SK-N-SH treated with all-trans-retinoic acid at 6 μM for 48 hours (cell line): ENCODE results near the gene CDHR3.

Source experiments
- ATAC-seq: fragments of 200-7000 bp; cut with Tn5 transposase; 3 replicates; pipeline ENCODE4 v1.9.1; 2020; ENCODE audit warnings: mild to moderate bottlenecking, moderate library complexity
- BACH2 ChIP-seq: fragments of 250-450 bp; sonication (Bioruptor Pico); IDR thresholded peaks from 2 replicates; pipeline ENCODE4 v1.9.0; 2021; ENCODE audit warnings: mild to moderate bottlenecking, borderline replicate concordance
- CSDC2 ChIP-seq: fragments of 250-450 bp; sonication (Bioruptor Pico); IDR thresholded peaks from 2 replicates; pipeline ENCODE4 v1.5.0; 2020; ENCODE audit warnings: mild to moderate bottlenecking, moderate library complexity
- ESRRG ChIP-seq: fragments of 250-450 bp; sonication (Bioruptor Pico); IDR thresholded peaks from 2 replicates; pipeline ENCODE4 v1.6.1; 2021; ENCODE audit warnings: mild to moderate bottlenecking
- GLIS3 ChIP-seq: fragments of 250-450 bp; sonication (Bioruptor Pico); IDR thresholded peaks from 2 replicates; pipeline ENCODE4 v1.5.0; 2020; ENCODE audit warnings: mild to moderate bottlenecking, moderate library complexity
- ISL1 ChIP-seq: fragments of 250-450 bp; sonication (Bioruptor Pico); IDR thresholded peaks from 2 replicates; pipeline ENCODE4 v2.1.2; 2022; ENCODE audit warnings: mild to moderate bottlenecking, moderate library complexity
- PPARA ChIP-seq: fragments of 250-450 bp; sonication (Bioruptor Pico); IDR thresholded peaks from 2 replicates; pipeline ENCODE4 v1.5.0; 2020; ENCODE audit warnings: mild to moderate bottlenecking, borderline replicate concordance
- RARB ChIP-seq: fragments of 250-450 bp; sonication (Bioruptor Pico); IDR thresholded peaks from 2 replicates; pipeline ENCODE4 v1.8.0; 2021; ENCODE audit warnings: mild to moderate bottlenecking, moderate library complexity
- TCF4 ChIP-seq: fragments of 250-450 bp; sonication (Bioruptor Pico); IDR thresholded peaks from 2 replicates; pipeline ENCODE4 v1.8.0; 2021; ENCODE audit warnings: mild to moderate bottlenecking, moderate library complexity, borderline replicate concordance
- TOX ChIP-seq: fragments of 250-450 bp; sonication (Bioruptor Pico); IDR thresholded peaks from 2 replicates; pipeline ENCODE4 v1.8.0; 2021; ENCODE audit warnings: mild to moderate bottlenecking, moderate library complexity, borderline replicate concordance
- ZC3H10 ChIP-seq: fragments of 250-450 bp; sonication (Bioruptor Pico); IDR thresholded peaks from 2 replicates; pipeline ENCODE4 v1.5.1; 2021; ENCODE audit warnings: mild to moderate bottlenecking, moderate library complexity
- ZFP3 ChIP-seq: fragments of 250-450 bp; sonication (Bioruptor Pico); IDR thresholded peaks from 2 replicates; pipeline ENCODE4 v1.5.0; 2020; ENCODE audit warnings: mild to moderate bottlenecking, moderate library complexity
- ZNF565 ChIP-seq: fragments of 450-650 bp; formaldehyde crosslinking; conservative IDR thresholded peaks from 2 replicates; pipeline ENCODE4 v1.5.0; 2020; ENCODE audit warnings: low read depth, mild to moderate bottlenecking, moderate library complexity
- ZNF70 ChIP-seq: fragments of 450-650 bp; formaldehyde crosslinking; IDR thresholded peaks from 2 replicates; pipeline ENCODE4 v1.5.0; 2020; ENCODE audit warnings: mild to moderate bottlenecking, moderate library complexity
- ZNF8 ChIP-seq: fragments of 450-650 bp; formaldehyde crosslinking; IDR thresholded peaks from 2 replicates; pipeline ENCODE4 v1.5.0; 2020; ENCODE audit warnings: mild to moderate bottlenecking, moderate library complexity
- TF ChIP-seq, protein P1 (sequence below): fragments of 250-450 bp; sonication (Bioruptor Pico); IDR thresholded peaks from 2 replicates; pipeline ENCODE4 v1.5.1; 2020; ENCODE audit warnings: low read depth, mild to moderate bottlenecking, moderate library complexity
- TF ChIP-seq, protein P2 (sequence below): fragments of 250-450 bp; sonication (Bioruptor Pico); IDR thresholded peaks from 2 replicates; pipeline ENCODE4 v1.5.0; 2020; ENCODE audit warnings: mild to moderate bottlenecking, moderate library complexity
- TF ChIP-seq, protein P3 (sequence below): fragments of 250-450 bp; sonication (Bioruptor Pico); IDR thresholded peaks from 2 replicates; pipeline ENCODE4 v1.8.0; 2020; ENCODE audit warnings: mild to moderate bottlenecking, moderate library complexity, borderline replicate concordance
- TF ChIP-seq, protein P4 (sequence below): fragments of 250-450 bp; sonication (Bioruptor Pico); IDR thresholded peaks from 2 replicates; pipeline ENCODE4 v1.5.1; 2021; ENCODE audit warnings: mild to moderate bottlenecking, moderate library complexity

The CDHR3 gene

DNA sequence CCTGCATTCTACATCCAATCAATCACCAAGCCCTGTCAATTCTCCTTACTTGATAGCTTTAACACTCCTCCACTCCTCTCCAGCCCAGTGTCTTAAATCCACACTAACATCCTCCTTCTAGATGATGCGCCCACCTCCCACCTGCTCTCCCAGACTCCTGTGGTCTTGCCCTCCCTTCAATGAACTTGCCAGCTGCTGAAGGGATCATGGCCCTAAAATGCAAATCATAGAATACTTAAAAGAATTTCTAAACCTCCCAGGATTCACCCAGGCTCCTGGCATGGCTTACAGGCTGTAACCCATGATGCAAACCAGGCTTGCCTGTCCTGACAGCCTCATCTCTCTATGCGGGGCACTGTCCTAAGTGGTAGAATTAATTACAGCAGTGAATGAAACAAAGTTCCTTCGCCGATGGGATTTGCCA, 105.5 kb downstream of the CDHR3 start:
- peak; percentile 75 for TF ChIP-seq ISL1 (CRISPR knock-in tag)
- peak; percentile 65; the same call in 1 of the 2 replicates for TF ChIP-seq TCF4 (CRISPR knock-in tag)
- TF ChIP-seq CSDC2 (CRISPR knock-in tag), result no peak
- ATAC-seq, result peak; percentile 52

DNA sequence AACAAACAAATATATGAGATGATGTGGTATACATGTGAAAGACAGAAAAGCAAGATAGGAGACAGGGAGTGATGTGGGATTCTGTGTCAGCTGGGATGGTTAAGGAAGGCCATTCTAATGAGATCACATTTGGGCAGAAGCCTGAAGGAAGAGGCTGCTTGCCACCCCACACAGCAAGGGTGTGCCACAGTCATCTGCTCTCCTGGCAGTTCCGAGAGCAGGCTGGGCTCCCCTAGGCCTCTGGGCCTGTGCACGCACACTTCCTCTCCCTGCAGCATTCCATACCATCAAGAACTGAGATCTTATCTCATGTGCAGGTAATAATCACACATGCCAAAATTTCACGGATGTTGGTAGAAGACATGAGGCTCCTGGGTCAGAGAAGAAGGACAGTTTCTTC, 105.9 kb downstream of the CDHR3 start:
- peak; percentile 30; the same call in 1 of the 2 replicates for TF ChIP-seq ISL1 (CRISPR knock-in tag)
- TF ChIP-seq, protein P1, sequence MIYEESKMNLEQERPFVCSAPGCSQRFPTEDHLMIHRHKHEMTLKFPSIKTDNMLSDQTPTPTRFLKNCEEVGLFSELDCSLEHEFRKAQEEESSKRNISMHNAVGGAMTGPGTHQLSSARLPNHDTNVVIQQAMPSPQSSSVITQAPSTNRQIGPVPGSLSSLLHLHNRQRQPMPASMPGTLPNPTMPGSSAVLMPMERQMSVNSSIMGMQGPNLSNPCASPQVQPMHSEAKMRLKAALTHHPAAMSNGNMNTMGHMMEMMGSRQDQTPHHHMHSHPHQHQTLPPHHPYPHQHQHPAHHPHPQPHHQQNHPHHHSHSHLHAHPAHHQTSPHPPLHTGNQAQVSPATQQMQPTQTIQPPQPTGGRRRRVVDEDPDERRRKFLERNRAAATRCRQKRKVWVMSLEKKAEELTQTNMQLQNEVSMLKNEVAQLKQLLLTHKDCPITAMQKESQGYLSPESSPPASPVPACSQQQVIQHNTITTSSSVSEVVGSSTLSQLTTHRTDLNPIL (CRISPR knock-in tag), result no peak
- ATAC-seq, result peak; percentile 41

DNA sequence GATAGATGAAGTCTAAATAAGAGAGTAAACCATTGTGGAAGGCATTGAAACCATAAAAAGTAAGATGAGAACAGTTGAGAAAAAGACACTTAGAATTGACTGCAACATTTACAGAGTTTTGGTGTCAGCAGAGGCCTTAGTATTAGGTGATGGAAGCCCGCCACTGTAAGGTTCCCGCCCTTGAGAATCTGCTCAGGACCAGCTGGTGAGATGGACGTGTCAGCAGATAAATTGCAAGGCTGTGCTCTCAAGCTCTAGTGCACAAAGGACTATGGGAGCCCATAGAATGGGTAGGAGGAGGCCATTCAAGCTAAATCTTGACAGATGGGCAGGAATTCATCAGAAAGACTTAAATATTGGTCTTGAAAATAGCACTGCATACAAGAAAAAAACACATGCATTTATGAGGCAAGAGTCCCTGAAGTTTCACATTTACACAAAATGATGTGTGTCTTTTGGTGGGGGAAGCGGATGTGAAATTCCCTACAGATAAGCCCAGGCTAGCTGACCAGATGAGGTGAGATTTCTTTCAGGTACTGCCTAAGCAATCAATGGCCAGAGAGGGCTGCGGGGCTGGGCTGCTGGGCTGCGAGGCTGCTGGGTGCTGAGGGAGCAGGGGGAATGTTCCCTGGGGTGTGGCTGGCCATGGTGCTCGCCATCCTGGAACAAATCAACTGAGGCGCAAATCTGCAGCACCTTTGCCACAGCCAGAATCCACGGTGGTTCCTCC, 106.6 kb downstream of the CDHR3 start:
- ATAC-seq, result no peak
- TF ChIP-seq CSDC2 (CRISPR knock-in tag) (no peak), ZNF70 (CRISPR knock-in tag) (no peak), ZNF8 (no peak)

DNA sequence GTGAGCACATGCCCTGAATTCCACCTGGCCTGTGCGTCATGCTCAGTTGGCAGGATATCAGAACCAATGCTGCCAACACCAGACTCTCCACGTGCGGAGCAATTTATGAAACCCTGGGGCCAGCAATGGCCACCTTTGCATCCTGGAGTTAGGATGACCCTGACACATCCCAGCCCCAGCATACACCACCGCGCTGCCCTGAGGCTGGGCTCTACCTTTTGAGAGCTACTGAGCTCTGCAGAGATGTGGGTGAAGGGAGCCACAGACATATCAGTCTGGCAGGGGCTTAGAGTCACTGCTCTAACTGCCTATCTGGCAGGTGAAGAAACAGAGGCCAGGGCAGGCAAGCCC, 107.1 kb downstream of the CDHR3 start:
- no peak for TF ChIP-seq PPARA (CRISPR knock-in tag)
- no peak for TF ChIP-seq RARB
- TF ChIP-seq TCF4 (CRISPR knock-in tag), result no peak
- TF ChIP-seq GLIS3 (CRISPR knock-in tag), result no peak
- no peak for TF ChIP-seq BACH2
- no peak for TF ChIP-seq ESRRG (CRISPR knock-in tag)
- ATAC-seq, result no peak

DNA sequence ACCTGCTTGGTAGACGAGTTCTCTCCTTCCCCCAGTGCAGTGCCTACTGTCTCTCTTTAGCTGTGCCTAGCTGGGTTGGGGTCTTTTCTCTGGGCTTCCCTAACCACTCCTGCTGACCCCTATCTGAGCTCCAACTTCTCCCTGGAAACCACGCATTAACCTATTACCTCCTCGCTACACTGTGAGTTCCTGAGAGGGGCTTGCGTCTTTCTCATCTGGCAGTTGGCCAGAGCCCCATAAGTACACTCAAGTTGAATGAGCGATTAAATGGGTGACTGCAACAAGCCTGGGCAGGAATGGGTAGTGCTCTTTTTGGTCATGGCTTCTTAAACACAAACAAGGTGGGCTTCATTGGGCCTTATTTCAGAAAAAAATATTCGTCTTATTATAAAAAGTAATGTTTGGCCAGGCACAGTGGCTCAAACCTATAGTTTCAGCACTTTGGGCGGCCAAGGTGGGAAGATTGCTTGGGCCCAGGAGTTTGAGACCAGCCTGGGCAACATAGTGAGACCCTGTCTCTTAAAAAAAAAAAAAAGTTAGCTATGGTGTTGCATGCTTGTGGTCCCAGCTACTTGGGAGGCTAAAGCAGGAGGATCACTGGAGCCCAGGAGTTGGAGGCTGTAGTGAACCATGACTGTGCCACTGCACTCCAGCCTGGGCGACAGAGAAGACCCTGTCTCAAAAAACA, 107.6 kb downstream of the CDHR3 start:
- ATAC-seq, result no peak
- TF ChIP-seq RARB (no peak), ESRRG (CRISPR knock-in tag) (no peak), CSDC2 (CRISPR knock-in tag) (no peak), ISL1 (CRISPR knock-in tag) (no peak), TOX (CRISPR knock-in tag) (no peak), ZC3H10 (CRISPR knock-in tag) (no peak)
- TF ChIP-seq, protein P2, sequence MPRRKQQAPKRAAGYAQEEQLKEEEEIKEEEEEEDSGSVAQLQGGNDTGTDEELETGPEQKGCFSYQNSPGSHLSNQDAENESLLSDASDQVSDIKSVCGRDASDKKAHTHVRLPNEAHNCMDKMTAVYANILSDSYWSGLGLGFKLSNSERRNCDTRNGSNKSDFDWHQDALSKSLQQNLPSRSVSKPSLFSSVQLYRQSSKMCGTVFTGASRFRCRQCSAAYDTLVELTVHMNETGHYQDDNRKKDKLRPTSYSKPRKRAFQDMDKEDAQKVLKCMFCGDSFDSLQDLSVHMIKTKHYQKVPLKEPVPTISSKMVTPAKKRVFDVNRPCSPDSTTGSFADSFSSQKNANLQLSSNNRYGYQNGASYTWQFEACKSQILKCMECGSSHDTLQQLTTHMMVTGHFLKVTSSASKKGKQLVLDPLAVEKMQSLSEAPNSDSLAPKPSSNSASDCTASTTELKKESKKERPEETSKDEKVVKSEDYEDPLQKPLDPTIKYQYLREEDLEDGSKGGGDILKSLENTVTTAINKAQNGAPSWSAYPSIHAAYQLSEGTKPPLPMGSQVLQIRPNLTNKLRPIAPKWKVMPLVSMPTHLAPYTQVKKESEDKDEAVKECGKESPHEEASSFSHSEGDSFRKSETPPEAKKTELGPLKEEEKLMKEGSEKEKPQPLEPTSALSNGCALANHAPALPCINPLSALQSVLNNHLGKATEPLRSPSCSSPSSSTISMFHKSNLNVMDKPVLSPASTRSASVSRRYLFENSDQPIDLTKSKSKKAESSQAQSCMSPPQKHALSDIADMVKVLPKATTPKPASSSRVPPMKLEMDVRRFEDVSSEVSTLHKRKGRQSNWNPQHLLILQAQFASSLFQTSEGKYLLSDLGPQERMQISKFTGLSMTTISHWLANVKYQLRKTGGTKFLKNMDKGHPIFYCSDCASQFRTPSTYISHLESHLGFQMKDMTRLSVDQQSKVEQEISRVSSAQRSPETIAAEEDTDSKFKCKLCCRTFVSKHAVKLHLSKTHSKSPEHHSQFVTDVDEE (CRISPR knock-in tag), result no peak

DNA sequence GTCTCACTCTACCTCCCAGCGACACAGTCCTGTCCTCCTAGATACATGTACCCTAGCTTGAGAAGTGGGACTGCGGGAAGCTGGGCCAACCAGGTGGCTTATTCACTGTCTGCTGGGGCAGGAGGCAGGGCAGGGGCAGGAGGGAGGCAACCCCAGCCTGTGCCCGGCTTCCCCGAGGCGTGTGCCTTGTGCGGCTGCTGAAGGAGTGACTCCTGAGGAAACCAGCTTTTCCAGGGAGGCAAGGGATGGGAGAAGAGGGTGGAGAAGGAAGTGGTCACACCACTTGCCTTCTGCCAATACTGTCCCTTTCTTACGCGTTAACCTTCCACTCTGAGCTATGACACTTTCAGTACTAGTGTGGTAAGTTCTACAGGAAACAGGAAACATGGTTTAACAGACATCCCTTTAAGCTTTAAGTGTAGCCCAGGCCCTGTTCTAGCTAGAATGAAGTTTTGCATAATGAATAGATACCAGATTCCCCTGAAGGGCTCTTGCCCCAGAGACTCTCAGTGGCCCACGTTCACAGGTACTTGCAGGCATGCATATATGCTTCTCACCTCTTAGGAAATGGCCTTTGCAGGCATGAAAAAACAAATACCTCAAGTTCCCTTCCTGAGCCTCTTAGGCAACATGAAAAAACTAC, 108.4 kb downstream of the CDHR3 start:
- ATAC-seq, result peak; percentile 2; the same call in 1 of the 3 replicates
- TF ChIP-seq TOX (CRISPR knock-in tag), result no peak
- TF ChIP-seq ZNF565, result no peak
- no peak for TF ChIP-seq ISL1 (CRISPR knock-in tag)
- TF ChIP-seq, protein P3, sequence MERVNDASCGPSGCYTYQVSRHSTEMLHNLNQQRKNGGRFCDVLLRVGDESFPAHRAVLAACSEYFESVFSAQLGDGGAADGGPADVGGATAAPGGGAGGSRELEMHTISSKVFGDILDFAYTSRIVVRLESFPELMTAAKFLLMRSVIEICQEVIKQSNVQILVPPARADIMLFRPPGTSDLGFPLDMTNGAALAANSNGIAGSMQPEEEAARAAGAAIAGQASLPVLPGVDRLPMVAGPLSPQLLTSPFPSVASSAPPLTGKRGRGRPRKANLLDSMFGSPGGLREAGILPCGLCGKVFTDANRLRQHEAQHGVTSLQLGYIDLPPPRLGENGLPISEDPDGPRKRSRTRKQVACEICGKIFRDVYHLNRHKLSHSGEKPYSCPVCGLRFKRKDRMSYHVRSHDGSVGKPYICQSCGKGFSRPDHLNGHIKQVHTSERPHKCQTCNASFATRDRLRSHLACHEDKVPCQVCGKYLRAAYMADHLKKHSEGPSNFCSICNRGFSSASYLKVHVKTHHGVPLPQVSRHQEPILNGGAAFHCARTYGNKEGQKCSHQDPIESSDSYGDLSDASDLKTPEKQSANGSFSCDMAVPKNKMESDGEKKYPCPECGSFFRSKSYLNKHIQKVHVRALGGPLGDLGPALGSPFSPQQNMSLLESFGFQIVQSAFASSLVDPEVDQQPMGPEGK (CRISPR knock-in tag), result no peak
- TF ChIP-seq, protein P2 (CRISPR knock-in tag), result no peak
- TF ChIP-seq BACH2, result no peak
- no peak for TF ChIP-seq ZFP3
- TF ChIP-seq ZNF70 (CRISPR knock-in tag), result no peak
- TF ChIP-seq, protein P1 (CRISPR knock-in tag), result no peak
- TF ChIP-seq ZC3H10 (CRISPR knock-in tag), result no peak
- TF ChIP-seq, protein P4, sequence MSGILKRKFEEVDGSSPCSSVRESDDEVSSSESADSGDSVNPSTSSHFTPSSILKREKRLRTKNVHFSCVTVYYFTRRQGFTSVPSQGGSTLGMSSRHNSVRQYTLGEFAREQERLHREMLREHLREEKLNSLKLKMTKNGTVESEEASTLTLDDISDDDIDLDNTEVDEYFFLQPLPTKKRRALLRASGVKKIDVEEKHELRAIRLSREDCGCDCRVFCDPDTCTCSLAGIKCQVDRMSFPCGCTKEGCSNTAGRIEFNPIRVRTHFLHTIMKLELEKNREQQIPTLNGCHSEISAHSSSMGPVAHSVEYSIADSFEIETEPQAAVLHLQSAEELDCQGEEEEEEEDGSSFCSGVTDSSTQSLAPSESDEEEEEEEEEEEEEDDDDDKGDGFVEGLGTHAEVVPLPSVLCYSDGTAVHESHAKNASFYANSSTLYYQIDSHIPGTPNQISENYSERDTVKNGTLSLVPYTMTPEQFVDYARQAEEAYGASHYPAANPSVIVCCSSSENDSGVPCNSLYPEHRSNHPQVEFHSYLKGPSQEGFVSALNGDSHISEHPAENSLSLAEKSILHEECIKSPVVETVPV (CRISPR knock-in tag), result no peak
